ENCODE data around the gene RIPOR3.

- no peak for TF ChIP-seq POLR2A (IDR thresholded peaks at IDR 0.05; ENCODE audit: low read length)
- TF ChIP-seq GATA1 (IDR thresholded peaks at IDR 0.05; ENCODE audit: low read depth, low read length), result no peak
These were observed 136.4 kb downstream of the RIPOR3 start for GRCh38 chr20:50554694-50555579.
